ENCODE results near the gene RAB10.
"Not testable (repeated sequence)": the region's sequence is repeated elsewhere in the genome, so short reads cannot be mapped to it uniquely, and the experiment has no call there.

The RAB10 gene

GRCh38 chr2:26086779-26087178 is 52.9 kb downstream of the RAB10 start:
- Histone ChIP-seq H3K36me3 (ENCODE audit: low read depth) (peaks cover 34% of the 10 kb centered on the region), H3K9me3 (ENCODE audit: severe bottlenecking) (peaks cover 5% of the 10 kb centered on the region), H3K4me1 (ENCODE audit: insufficient read depth, poor library complexity, severe bottlenecking) (no peaks in the 10 kb centered on the region), H3K27me3 (ENCODE audit: insufficient read depth, poor library complexity, severe bottlenecking) (no peaks in the 10 kb centered on the region), H3K27ac (ENCODE audit: poor library complexity, severe bottlenecking) (peak overlapping the region; percentile 17), H3K4me3 (ENCODE audit: severe bottlenecking) (no peak overlapping the region)
- TF ChIP-seq CTCF (IDR thresholded peaks at IDR 0.05; ENCODE audit: poor library complexity, severe bottlenecking) = no peak
- ATAC-seq (ENCODE audit: low read depth) (no peak), DNase-seq (ENCODE audit: low spot score) (no peak)

GRCh38 chr2:26088038-26088643 is 54.3 kb downstream of the RAB10 start:
- peak; percentile 70 for TF ChIP-seq CTCF (IDR thresholded peaks at IDR 0.05; ENCODE audit: poor library complexity, severe bottlenecking)
- no peaks in the 10 kb centered on the region for H3K27me3 ChIP-seq (ENCODE audit: insufficient read depth, poor library complexity, severe bottlenecking)
- DNase-seq (ENCODE audit: low spot score) (no peak), ATAC-seq (ENCODE audit: low read depth) (peak; percentile 51; the same call in 1 of the 3 replicates)
- H3K9me3 ChIP-seq (ENCODE audit: severe bottlenecking) = no peaks in the 10 kb centered on the region
- no peaks in the 10 kb centered on the region for H3K4me1 ChIP-seq (ENCODE audit: insufficient read depth, poor library complexity, severe bottlenecking)
- H3K4me3 ChIP-seq (ENCODE audit: severe bottlenecking) = no peak overlapping the region
- H3K36me3 ChIP-seq (ENCODE audit: low read depth) = peaks cover 21% of the 10 kb centered on the region
- H3K27ac ChIP-seq (ENCODE audit: poor library complexity, severe bottlenecking) = no peak overlapping the region

- not testable (repeated sequence) for H3K27me3 ChIP-seq (ENCODE audit: insufficient read depth, poor library complexity, severe bottlenecking); DNase-seq (ENCODE audit: low spot score); H3K4me1 ChIP-seq (ENCODE audit: insufficient read depth, poor library complexity, severe bottlenecking); H3K4me3 ChIP-seq (ENCODE audit: severe bottlenecking); H3K27ac ChIP-seq (ENCODE audit: poor library complexity, severe bottlenecking); H3K9me3 ChIP-seq (ENCODE audit: severe bottlenecking); ATAC-seq (ENCODE audit: low read depth)
- H3K36me3 ChIP-seq (ENCODE audit: low read depth) = peaks cover 28% of the 10 kb centered on the region
These were observed 55.0 kb downstream of the RAB10 start for GRCh38 chr2:26088931-26089330.

GRCh38 chr2:26089337-26089736 is 55.5 kb downstream of the RAB10 start:
- Histone ChIP-seq H3K36me3 (ENCODE audit: low read depth) (peaks cover 28% of the 10 kb centered on the region), H3K9me3 (ENCODE audit: severe bottlenecking) (no peaks in the 10 kb centered on the region)
- no peak for ATAC-seq (ENCODE audit: low read depth)

GRCh38 chr2:26095758-26096157 is 61.9 kb downstream of the RAB10 start:
- Histone ChIP-seq H3K9me3 (ENCODE audit: severe bottlenecking) (peaks cover 2% of the 10 kb centered on the region), H3K27ac (ENCODE audit: poor library complexity, severe bottlenecking) (no peak overlapping the region), H3K27me3 (ENCODE audit: insufficient read depth, poor library complexity, severe bottlenecking) (no peaks in the 10 kb centered on the region), H3K36me3 (ENCODE audit: low read depth) (peaks cover 35% of the 10 kb centered on the region), H3K4me1 (ENCODE audit: insufficient read depth, poor library complexity, severe bottlenecking) (no peaks in the 10 kb centered on the region), H3K4me3 (ENCODE audit: severe bottlenecking) (no peak overlapping the region)
- no peak for TF ChIP-seq CTCF (IDR thresholded peaks at IDR 0.05; ENCODE audit: poor library complexity, severe bottlenecking)
- ATAC-seq (ENCODE audit: low read depth) (no peak), DNase-seq (ENCODE audit: low spot score) (no peak)

More at GRCh38 chr2:26089337-26089736, 55.5 kb downstream of the RAB10 start:
- Histone ChIP-seq H3K27me3 (ENCODE audit: insufficient read depth, poor library complexity, severe bottlenecking) (no peaks in the 10 kb centered on the region), H3K27ac (ENCODE audit: poor library complexity, severe bottlenecking) (no peak overlapping the region), H3K4me1 (ENCODE audit: insufficient read depth, poor library complexity, severe bottlenecking) (no peaks in the 10 kb centered on the region), H3K4me3 (ENCODE audit: severe bottlenecking) (no peak overlapping the region)
- DNase-seq (ENCODE audit: low spot score) = no peak
- TF ChIP-seq CTCF (IDR thresholded peaks at IDR 0.05; ENCODE audit: poor library complexity, severe bottlenecking) = no peak
